Measurements from ENCODE around the gene FKBP4. TPM values are rescaled to one million over a fixed set of nuclear protein-coding genes. Genes with fewer than 3 reads are reported as not detected.

The FKBP4 gene
- total RNA-seq (74.1 and 85.6 TPM in 2 replicates), polyA plus RNA-seq (26.5 and 31.0 TPM in 2 replicates), polyA minus RNA-seq (37.4 and 42.8 TPM in 2 replicates), Bru-seq, nascent RNA (percentile 68 among the genes with signal in this experiment), BruChase-seq, experiment 1, labeled RNA remaining after a 6-hour chase (percentile 93 among the genes with signal in this experiment), BruChase-seq, experiment 2, labeled RNA remaining after a 2-hour chase (percentile 74 among the genes with signal in this experiment)
- polyA plus RNA-seq (2011; cell fraction: cytosol; rRNA removed), result 42.4 and 48.7 TPM in 2 replicates
- 51.9 and 53.9 TPM in 2 replicates for polyA plus RNA-seq (2011; cell fraction: nucleus; rRNA removed)
- polyA plus RNA-seq (2012), result 76.5 and 84.5 TPM in 2 replicates
- polyA minus RNA-seq (2011; cell fraction: cytosol; rRNA and poly(A)+ RNA removed), result 69.3 TPM
- polyA minus RNA-seq (2011; cell fraction: nucleus; rRNA and poly(A)+ RNA removed), result 14.3 and 17.3 TPM in 2 replicates
- long read RNA-seq, transcript FKBP4-201 (10 exons, 3,732 nt), result major isoform, 146 of 212 reads
- long read RNA-seq, partial matches to known transcripts, result 52 of 212 reads
- long read RNA-seq, other reads (novel, unspliced or antisense), result 14 of 212 reads

GRCh38 chr12:2794736-2795289 is at the start of gene FKBP4:
FKBP4 (plus strand) TSS chr12:2794970; CDS start chr12:2795140, 170 bp downstream.
- peak within 1 kb of the TSS; percentile 69 to 93 (median 73) for H3K4me3 ChIP-seq (replicated peaks in 1 of 3; ENCODE audit: insufficient read depth in 1 of 3, low read depth in 1 of 3, low read length in 3 of 3)
- H4K20me1 ChIP-seq (replicated peaks; ENCODE audit: control insufficient read depth, extremely low read depth, insufficient read depth, low read length), result no peaks in the 10 kb centered on the region
- peak within 1 kb of the TSS; percentile 71 for H2AFZ ChIP-seq (ENCODE audit: low read depth, low read length)
- POLR2A ChIA-PET, result no interaction called here
- peaks cover 5 to 7% of the 10 kb centered on the region in 2 experiments for H3K27me3 ChIP-seq (ENCODE audit: control insufficient read depth in 2 of 2, insufficient read depth in 2 of 2, low read length in 2 of 2)
- peak within 1 kb of the TSS; percentile 1 for H3K27ac ChIP-seq (ENCODE audit: insufficient read depth, low read depth, low read length)
- dilution Hi-C loops (cut with MboI; ENCODE audit: extremely low pct_ligation_motif_present, low sequenced_read_pairs), result no loop called here
- peaks cover 23% of the 10 kb centered on the region for H3K4me1 ChIP-seq (ENCODE audit: control insufficient read depth, extremely low read depth, insufficient read depth, low read length)
- TF ChIP-seq POLR2A (IDR thresholded peaks at IDR 0.05; ENCODE audit: low read depth, low read length) (peak; percentile 76), MAX (IDR thresholded peaks at IDR 0.05; ENCODE audit: insufficient read depth, insufficient read length) (no peak), EZH2 (IDR thresholded peaks at IDR 0.05; ENCODE audit: borderline replicate concordance, low read depth, low read length, severe bottlenecking) (no peak), POLR2AphosphoS5 (IDR thresholded peaks at IDR 0.05; ENCODE audit: insufficient read depth, low read depth, low read length) (peak; percentile 71), MYC (IDR thresholded peaks at IDR 0.05; ENCODE audit: low read depth, low read length) (peak; percentile 42), CTCF (IDR thresholded peaks at IDR 0.05; ENCODE audit: extremely low read depth in 1 of 2, insufficient read depth in 1 of 2, low read depth in 1 of 2, low read length in 2 of 2) (no peak), FOS (IDR thresholded peaks at IDR 0.05; ENCODE audit: borderline replicate concordance, insufficient read depth, low read length) (no peak), JUN (IDR thresholded peaks at IDR 0.05; ENCODE audit: borderline replicate concordance, insufficient read depth, insufficient read length, low read depth) (no peak)
- H3K9me3 ChIP-seq (replicated peaks; ENCODE audit: control insufficient read depth, insufficient read depth, low read length), result no peaks in the 10 kb centered on the region
- peak within 1 kb of the TSS; percentile 63 for H3K9ac ChIP-seq (replicated peaks; ENCODE audit: extremely low read depth, insufficient read depth, low read length)
- no peaks in the 10 kb centered on the region for H3K9me1 ChIP-seq (replicated peaks; ENCODE audit: control insufficient read depth, extremely low read depth, insufficient read depth, low read length)
- FAIRE-seq (peak; percentile 94), DNase-seq (ENCODE audit: low read depth, low spot score) (peak; percentile 82)
- CTCF ChIA-PET, result interaction anchor here (1.2 to 3.1 kb wide), 4 partner anchors 11 to 246 kb away, joined by 3 to 31 read pairs (median 7); partner anchors contain the start of gene ITFG2
- no TSS peak for BruUV-seq (replicated peaks)
- intact Hi-C loops (cut with micrococcal nuclease), result loop anchor here (2.0 kb wide), 1 partner anchor 242 kb away; no protein-coding TSS in a partner anchor
- peaks cover 12 to 13% of the 10 kb centered on the region in 2 experiments for H3K36me3 ChIP-seq (ENCODE audit: control insufficient read depth in 2 of 2, extremely low read depth in 1 of 2, insufficient read depth in 2 of 2, low read length in 2 of 2)
- H3K4me2 ChIP-seq (ENCODE audit: insufficient read depth, low read length), result peak within 1 kb of the TSS; percentile 91
- H3K79me2 ChIP-seq (ENCODE audit: control insufficient read depth, insufficient read depth, low read length), result peaks cover 25% of the 10 kb centered on the region
